GM04504 (cell line): Measurements from ENCODE around the gene OR51E2.

Experiments
- DNase-seq: peaks from one replicate; pipeline ENCODE4 v3.0.0-alpha.2; 2012; ENCODE audit warnings: low read depth

The OR51E2 gene

GRCh38 chr11:4664183-4664582 is 33.5 kb downstream of the OR51E2 start:
- DNase-seq = no peak

- no peak for DNase-seq
Measured at GRCh38 chr11:4662876-4663275, 34.8 kb downstream of the OR51E2 start.

GRCh38 chr11:4658629-4659445 is 38.8 kb downstream of the OR51E2 start:
- no peak for DNase-seq

- DNase-seq = no peak
Measured at GRCh38 chr11:4654635-4655369, 42.9 kb downstream of the OR51E2 start.

- no peak for DNase-seq
Measured at GRCh38 chr11:4647766-4648165, 49.9 kb downstream of the OR51E2 start.

GRCh38 chr11:4645974-4646373 is 51.7 kb downstream of the OR51E2 start:
- DNase-seq = no peak

- no peak for DNase-seq
Measured at GRCh38 chr11:4644233-4644632, 53.4 kb downstream of the OR51E2 start.

GRCh38 chr11:4643682-4644081 is 54.0 kb downstream of the OR51E2 start, which contains the start of gene OR51E1:
Gene OR51E1 (plus strand): TSS chr11:4643982. CDS start chr11:4652527, 8,545 bp downstream.
- DNase-seq = no peak

GRCh38 chr11:4643076-4643475 is 54.6 kb downstream of the OR51E2 start:
- DNase-seq = no peak

GRCh38 chr11:4642043-4642442 is 55.6 kb downstream of the OR51E2 start:
- DNase-seq = no peak

- DNase-seq = no peak
Measured at GRCh38 chr11:4641501-4641900, 56.2 kb downstream of the OR51E2 start.

GRCh38 chr11:4639931-4640330 is 57.7 kb downstream of the OR51E2 start:
- DNase-seq = no peak

- no peak for DNase-seq
Measured at GRCh38 chr11:4637662-4638047, 60.0 kb downstream of the OR51E2 start.

GRCh38 chr11:4636962-4637661 is 60.5 kb downstream of the OR51E2 start, which contains the start of gene OR51D1:
Gene OR51D1 (plus strand): TSS chr11:4637477. CDS start chr11:4639791, 2,314 bp downstream.
- peak; percentile 32 for DNase-seq

- DNase-seq = no peak
Measured at GRCh38 chr11:4636136-4636535, 61.5 kb downstream of the OR51E2 start.
